Ectodermal cell (in vitro differentiated cells): ENCODE data around the gene OR8A1.
"Not testable (repeated sequence)": the region's sequence is repeated elsewhere in the genome, so short reads cannot be mapped to it uniquely, and the experiment has no call there.

Experiments
- H3K27ac ChIP-seq: 2 replicates; pipeline ENCODE4 v1.7.0; 2013; ENCODE audit warnings: mild to moderate bottlenecking, low read depth, low read length; ENCODE audit not compliant: insufficient read depth, poor library complexity, severe bottlenecking
- H3K27me3 ChIP-seq: 2 replicates; pipeline ENCODE4 v1.7.0; 2013; ENCODE audit warnings: mild to moderate bottlenecking, low read length; ENCODE audit not compliant: insufficient read depth, control insufficient read depth, poor library complexity, severe bottlenecking
- H3K36me3 ChIP-seq: one replicate; pipeline ENCODE4 v1.7.0; 2013; ENCODE audit warnings: low read length; ENCODE audit not compliant: control insufficient read depth, insufficient read depth
- H3K4me1 ChIP-seq: one replicate; pipeline ENCODE4 v1.7.0; 2013; ENCODE audit warnings: low read length; ENCODE audit not compliant: control insufficient read depth, insufficient read depth
- H3K4me3 ChIP-seq: 2 replicates; pipeline ENCODE4 v1.7.0; 2013; ENCODE audit warnings: low read depth, low read length, control low read depth; ENCODE audit not compliant: insufficient read depth
- H3K9me3 ChIP-seq: 2 replicates; pipeline ENCODE4 v1.7.0; 2013; ENCODE audit warnings: mild to moderate bottlenecking, low read length, moderate library complexity; ENCODE audit not compliant: control insufficient read depth
- WGBS, 2 experiments: methylation state at CpG; one replicate each; pipeline ENCODE4 v1.1.7; 2013; ENCODE audit warnings: missing lambda C conversion rate in 2 of 2; 5-methylcytosine and 5-hydroxymethylcytosine counted together

OR8A1 gene

GRCh38 chr11:124586238-124586860 lies 16.6 kb downstream of the OR8A1 start:
- Histone ChIP-seq H3K36me3 (no peaks in the 10 kb centered on the region), H3K4me1 (no peaks in the 10 kb centered on the region), H3K4me3 (no peak overlapping the region), H3K9me3 (no peaks in the 10 kb centered on the region), H3K27me3 (no peaks in the 10 kb centered on the region), H3K27ac (no peak overlapping the region)
- WGBS, 2 experiments: 50 to 73% methylated on average over 3 of the region's 3 CpGs

- no peaks in the 10 kb centered on the region for H3K27me3 ChIP-seq
- no peak overlapping the region for H3K27ac ChIP-seq
- no peaks in the 10 kb centered on the region for H3K36me3 ChIP-seq
- H3K9me3 ChIP-seq: no peaks in the 10 kb centered on the region
- WGBS, 2 experiments: 93 to 94% methylated on average over 2 of the region's 2 CpGs
- no peak overlapping the region for H3K4me3 ChIP-seq
- H3K4me1 ChIP-seq: no peaks in the 10 kb centered on the region
Observed at GRCh38 chr11:124591430-124591829, 21.6 kb downstream of the OR8A1 start.

- Histone ChIP-seq H3K4me1 (no peaks in the 10 kb centered on the region), H3K9me3 (no peaks in the 10 kb centered on the region), H3K27me3 (no peaks in the 10 kb centered on the region), H3K27ac (no peak overlapping the region), H3K36me3 (no peaks in the 10 kb centered on the region), H3K4me3 (no peak overlapping the region)
- WGBS, 2 experiments: 87 to 94% methylated on average over 6 of the region's 6 CpGs
Observed at GRCh38 chr11:124592627-124593026, 22.8 kb downstream of the OR8A1 start.

- WGBS, 2 experiments: 81 to 91% methylated on average over 3 of the region's 3 CpGs
- Histone ChIP-seq H3K4me3 (no peak overlapping the region), H3K36me3 (no peaks in the 10 kb centered on the region), H3K27ac (no peak overlapping the region), H3K4me1 (no peaks in the 10 kb centered on the region), H3K27me3 (no peaks in the 10 kb centered on the region), H3K9me3 (no peaks in the 10 kb centered on the region)
Observed at GRCh38 chr11:124595302-124595701, 25.5 kb downstream of the OR8A1 start.

- no peaks in the 10 kb centered on the region for H3K27me3 ChIP-seq
- no peaks in the 10 kb centered on the region for H3K36me3 ChIP-seq
- H3K4me3 ChIP-seq: no peak overlapping the region
- H3K27ac ChIP-seq: no peak overlapping the region
- H3K4me1 ChIP-seq: no peaks in the 10 kb centered on the region
- H3K9me3 ChIP-seq: no peaks in the 10 kb centered on the region
Observed at GRCh38 chr11:124597626-124598025, 27.8 kb downstream of the OR8A1 start.

- Histone ChIP-seq H3K4me3 (no peak overlapping the region), H3K4me1 (no peaks in the 10 kb centered on the region), H3K9me3 (no peaks in the 10 kb centered on the region), H3K27me3 (no peaks in the 10 kb centered on the region), H3K27ac (no peak overlapping the region), H3K36me3 (no peaks in the 10 kb centered on the region)
- 37 to 68% methylated on average over 3 to 4 of the region's 5 CpGs for WGBS, 2 experiments
Observed at GRCh38 chr11:124600621-124601320, 31.0 kb downstream of the OR8A1 start.

GRCh38 chr11:124602193-124602592 lies 32.4 kb downstream of the OR8A1 start:
- no peak overlapping the region for H3K4me3 ChIP-seq
- H3K9me3 ChIP-seq: no peaks in the 10 kb centered on the region
- 87 to 89% methylated on average over 3 of the region's 3 CpGs for WGBS, 2 experiments
- H3K27me3 ChIP-seq: no peaks in the 10 kb centered on the region
- no peaks in the 10 kb centered on the region for H3K36me3 ChIP-seq
- H3K4me1 ChIP-seq: no peaks in the 10 kb centered on the region
- H3K27ac ChIP-seq: no peak overlapping the region

GRCh38 chr11:124602723-124603122 lies 32.9 kb downstream of the OR8A1 start:
- not testable (repeated sequence) for H3K4me1 ChIP-seq, H3K9me3 ChIP-seq, H3K27me3 ChIP-seq, H3K36me3 ChIP-seq, H3K4me3 ChIP-seq, H3K27ac ChIP-seq
- 88 to 93% methylated on average over 1 to 3 of the region's 3 CpGs for WGBS, 2 experiments

- Histone ChIP-seq H3K36me3 (no peaks in the 10 kb centered on the region), H3K9me3 (no peaks in the 10 kb centered on the region), H3K27ac (no peak overlapping the region), H3K4me1 (no peaks in the 10 kb centered on the region), H3K27me3 (no peaks in the 10 kb centered on the region), H3K4me3 (no peak overlapping the region)
- 96 to 97% methylated on average over 3 of the region's 3 CpGs for WGBS, 2 experiments
Observed at GRCh38 chr11:124605719-124606118, 35.9 kb downstream of the OR8A1 start.

- no peaks in the 10 kb centered on the region for H3K9me3 ChIP-seq
- H3K27ac ChIP-seq: no peak overlapping the region
- H3K4me1 ChIP-seq: no peaks in the 10 kb centered on the region
- no peaks in the 10 kb centered on the region for H3K27me3 ChIP-seq
- H3K4me3 ChIP-seq: no peak overlapping the region
- H3K36me3 ChIP-seq: no peaks in the 10 kb centered on the region
Observed at GRCh38 chr11:124608147-124608546, 38.4 kb downstream of the OR8A1 start.
